ENCODE results near the gene NUDT1.

NUDT1 gene

GRCh38 chr7:2283074-2283473, 41.0 kb downstream of the NUDT1 start:
- TF ChIP-seq ZNF623 (tag by site-specific recombination; IDR thresholded peaks at IDR 0.05), result no peak
- no peaks in the 10 kb centered on the region for H3K36me3 ChIP-seq (ENCODE audit: control insufficient read depth in 2 of 2, insufficient read depth in 1 of 2, low read length in 2 of 2)
- no peaks in the 10 kb centered on the region for H3K4me1 ChIP-seq (ENCODE audit: control insufficient read depth, insufficient read depth, low read length)
- CTCF ChIA-PET, result interaction anchor here (0.6 kb wide), 1 partner anchor 81 kb away, joined by 4 read pairs; no protein-coding TSS in a partner anchor
- POLR2A ChIA-PET, result no interaction called here
- no peak overlapping the region for H3K4me3 ChIP-seq (ENCODE audit: low read depth, low read length)
- H3K9me3 ChIP-seq (ENCODE audit: control insufficient read depth, insufficient read depth, low read depth, low read length), result no peaks in the 10 kb centered on the region
- no peak overlapping the region for H3K27ac ChIP-seq (ENCODE audit: extremely low read depth, low read depth, low read length)

DNA sequence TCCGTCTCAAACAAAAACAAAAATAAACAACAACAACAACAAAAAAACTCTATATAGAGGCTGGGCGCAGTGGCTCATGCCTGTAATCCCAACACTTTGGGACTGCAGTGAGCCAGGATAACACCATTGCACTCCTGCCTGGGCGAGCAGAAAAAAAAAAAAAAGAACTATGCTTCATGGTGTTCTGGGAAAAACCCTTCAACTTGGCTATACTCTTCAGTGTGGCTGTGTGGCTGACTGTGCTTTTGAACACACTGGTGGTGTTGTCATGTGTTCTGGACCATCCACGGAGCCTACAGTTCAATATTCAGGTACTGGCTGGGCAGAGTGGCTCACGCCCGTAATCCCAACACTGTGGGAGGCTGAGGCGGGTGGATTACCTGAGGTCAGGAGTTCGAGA, 45.7 kb downstream of the NUDT1 start:
- no peak overlapping the region for H3K4me3 ChIP-seq (ENCODE audit: low read depth, low read length)
- H3K27ac ChIP-seq (ENCODE audit: extremely low read depth, low read depth, low read length), result no peak overlapping the region
- no peak for TF ChIP-seq GLI4 (tag by site-specific recombination; IDR thresholded peaks at IDR 0.05)
- TF ChIP-seq, protein P1, sequence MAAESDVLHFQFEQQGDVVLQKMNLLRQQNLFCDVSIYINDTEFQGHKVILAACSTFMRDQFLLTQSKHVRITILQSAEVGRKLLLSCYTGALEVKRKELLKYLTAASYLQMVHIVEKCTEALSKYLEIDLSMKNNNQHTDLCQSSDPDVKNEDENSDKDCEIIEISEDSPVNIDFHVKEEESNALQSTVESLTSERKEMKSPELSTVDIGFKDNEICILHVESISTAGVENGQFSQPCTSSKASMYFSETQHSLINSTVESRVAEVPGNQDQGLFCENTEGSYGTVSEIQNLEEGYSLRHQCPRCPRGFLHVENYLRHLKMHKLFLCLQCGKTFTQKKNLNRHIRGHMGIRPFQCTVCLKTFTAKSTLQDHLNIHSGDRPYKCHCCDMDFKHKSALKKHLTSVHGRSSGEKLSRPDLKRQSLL (tag by site-specific recombination; IDR thresholded peaks at IDR 0.05), result no peak
- TF ChIP-seq SP3 (tag by site-specific recombination; IDR thresholded peaks at IDR 0.05), result no peak
- no peak for TF ChIP-seq ZNF311 (tag by site-specific recombination; IDR thresholded peaks at IDR 0.05; ENCODE audit: borderline replicate concordance)
- TF ChIP-seq ZNF146 (tag by site-specific recombination; IDR thresholded peaks at IDR 0.05), result no peak
- TF ChIP-seq MEIS1 (CRISPR knock-in tag; IDR thresholded peaks at IDR 0.05; ENCODE audit: borderline replicate concordance), result no peak
- no peak for TF ChIP-seq ZNF132 (tag by site-specific recombination; IDR thresholded peaks at IDR 0.05; ENCODE audit: borderline replicate concordance)
- TF ChIP-seq ZNF837 (tag by site-specific recombination; IDR thresholded peaks at IDR 0.05), result no peak
- TF ChIP-seq ZNF677 (tag by site-specific recombination; IDR thresholded peaks at IDR 0.05), result no peak
- no peak for TF ChIP-seq ZXDB (tag by site-specific recombination; IDR thresholded peaks at IDR 0.05)
- no peak for TF ChIP-seq ZNF624 (tag by site-specific recombination; IDR thresholded peaks at IDR 0.05)
- TF ChIP-seq CTCF (tag by site-specific recombination; IDR thresholded peaks at IDR 0.05), result no peak
- TF ChIP-seq ZNF211 (tag by site-specific recombination; IDR thresholded peaks at IDR 0.05; ENCODE audit: low read depth), result no peak
- TF ChIP-seq OVOL3 (tag by site-specific recombination; IDR thresholded peaks at IDR 0.05), result no peak
- no peak for TF ChIP-seq ZNF549 (tag by site-specific recombination; IDR thresholded peaks at IDR 0.05)
- TF ChIP-seq BCL6B (tag by site-specific recombination; IDR thresholded peaks at IDR 0.05), result no peak
- TF ChIP-seq, protein P2, sequence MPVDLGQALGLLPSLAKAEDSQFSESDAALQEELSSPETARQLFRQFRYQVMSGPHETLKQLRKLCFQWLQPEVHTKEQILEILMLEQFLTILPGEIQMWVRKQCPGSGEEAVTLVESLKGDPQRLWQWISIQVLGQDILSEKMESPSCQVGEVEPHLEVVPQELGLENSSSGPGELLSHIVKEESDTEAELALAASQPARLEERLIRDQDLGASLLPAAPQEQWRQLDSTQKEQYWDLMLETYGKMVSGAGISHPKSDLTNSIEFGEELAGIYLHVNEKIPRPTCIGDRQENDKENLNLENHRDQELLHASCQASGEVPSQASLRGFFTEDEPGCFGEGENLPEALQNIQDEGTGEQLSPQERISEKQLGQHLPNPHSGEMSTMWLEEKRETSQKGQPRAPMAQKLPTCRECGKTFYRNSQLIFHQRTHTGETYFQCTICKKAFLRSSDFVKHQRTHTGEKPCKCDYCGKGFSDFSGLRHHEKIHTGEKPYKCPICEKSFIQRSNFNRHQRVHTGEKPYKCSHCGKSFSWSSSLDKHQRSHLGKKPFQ (tag by site-specific recombination; IDR thresholded peaks at IDR 0.05), result no peak
- no peak for TF ChIP-seq ZNF157 (tag by site-specific recombination; IDR thresholded peaks at IDR 0.05)
- H3K9me3 ChIP-seq (ENCODE audit: control insufficient read depth, insufficient read depth, low read depth, low read length), result no peaks in the 10 kb centered on the region
- ChIA-PET POLR2A (no interaction called here), CTCF (no interaction called here)
- no peaks in the 10 kb centered on the region for H3K4me1 ChIP-seq (ENCODE audit: control insufficient read depth, insufficient read depth, low read length)
- no peaks in the 10 kb centered on the region for H3K36me3 ChIP-seq (ENCODE audit: control insufficient read depth in 2 of 2, insufficient read depth in 1 of 2, low read length in 2 of 2)

Data from HEK293 (cell line).